Gastroesophageal sphincter (tissue), 3 donors: ENCODE results near the gene AKAP12.

Experiments
- CTCF ChIP-seq, 4 experiments: fragments of 200-600 bp in 2 of 4; fragments of 450-650 bp in 2 of 4; sonication (generic) in 1 of 4; IDR thresholded peaks; one replicate each; pipeline ENCODE4 v1.5.1; 2017 to 2019; ENCODE audit warnings: antibody characterized with exemption in 4 of 4, mild to moderate bottlenecking in 2 of 4, moderate library complexity in 2 of 4
- POLR2A ChIP-seq, 2 donors: fragments of 450-650 bp; IDR thresholded peaks; one replicate each; pipeline ENCODE4 v1.6.1; 2017; ENCODE audit warnings: antibody characterized with exemption in 2 of 2, mild to moderate bottlenecking in 2 of 2, moderate library complexity in 1 of 2

DNA sequence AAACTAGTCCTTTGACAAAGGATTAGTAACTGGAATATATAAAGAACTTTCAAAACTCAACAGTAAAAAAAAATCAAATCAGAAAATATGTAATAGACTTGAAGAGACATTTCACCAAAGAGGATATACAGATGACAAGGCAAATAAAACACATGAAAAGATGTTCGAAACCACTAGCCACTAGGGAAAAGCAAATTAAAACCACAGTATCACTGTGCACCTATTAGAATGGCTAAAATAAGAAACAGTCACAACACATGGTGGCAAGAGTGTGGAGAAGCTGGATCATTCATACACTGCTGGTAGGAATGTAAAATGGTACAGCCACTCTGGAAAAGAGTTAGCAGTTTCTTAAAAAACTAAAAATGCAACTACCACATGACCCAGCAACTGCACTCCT is 136.7 kb downstream of the AKAP12 start:
- TF ChIP-seq CTCF (IDR thresholded peaks at IDR 0.05) (no peak), POLR2A (IDR thresholded peaks at IDR 0.05) (no peak)
